SU-DHL-6 (cell line): ENCODE data around the gene TFRC.

Experiments
- H2AFZ ChIP-seq: fragments of 200-600 bp; sonication (generic); 2 replicates; pipeline ENCODE4 v1.6.1; 2014; ENCODE audit warnings: low read depth, mild to moderate bottlenecking, moderate library complexity, mixed read lengths, antibody characterized with exemption, low read length; ENCODE audit not compliant: severe bottlenecking
- H3F3A ChIP-seq: fragments of 200-600 bp; shearing (Covaris generic); 2 replicates; pipeline ENCODE4 v1.6.0; 2016; ENCODE audit warnings: antibody characterized with exemption, mild to moderate bottlenecking; ENCODE audit not compliant: insufficient read depth
- H3K27ac ChIP-seq: fragments of 200-600 bp; sonication (generic); 2 replicates; pipeline ENCODE4 v1.5.1; 2016; ENCODE audit warnings: low read depth, mild to moderate bottlenecking, low read length, moderate library complexity, mixed read lengths
- H3K27me3 ChIP-seq: fragments of 200-600 bp; sonication (generic), shearing (Covaris generic); 2 replicates; pipeline ENCODE4 v1.6.0; 2014; ENCODE audit warnings: mild to moderate bottlenecking, low read length
- H3K36me3 ChIP-seq: fragments of 200-600 bp; sonication (generic); 2 replicates; pipeline ENCODE4 v1.6.1; 2014; ENCODE audit warnings: mild to moderate bottlenecking, low read length, mixed read lengths
- H3K4me2 ChIP-seq: fragments of 300-600, 200-600 bp; shearing (Covaris generic), sonication (generic); 2 replicates; pipeline ENCODE4 v1.6.0; 2014; ENCODE audit warnings: low read length, low read depth, mild to moderate bottlenecking; ENCODE audit not compliant: poor library complexity, severe bottlenecking
- H3K4me3 ChIP-seq: fragments of 200-600 bp; sonication (generic); 2 replicates; pipeline ENCODE4 v1.5.1; 2014; ENCODE audit warnings: antibody characterized with exemption, low read length, mild to moderate bottlenecking, mixed read lengths; ENCODE audit not compliant: insufficient read depth, poor library complexity, severe bottlenecking
- H3K79me2 ChIP-seq: fragments of 200-600 bp; sonication (generic); 2 replicates; pipeline ENCODE4 v1.6.1; 2014; ENCODE audit warnings: mild to moderate bottlenecking, low read length, moderate library complexity; ENCODE audit not compliant: insufficient read depth
- H3K9ac ChIP-seq: fragments of 200-600 bp; sonication (generic); 2 replicates; pipeline ENCODE4 v1.7.0; 2014; ENCODE audit warnings: mild to moderate bottlenecking, low read length
- H3K9me2 ChIP-seq: fragments of 200-600 bp; sonication (generic); replicated peaks from 2 replicates; pipeline ENCODE4 v1.6.1; 2014; ENCODE audit warnings: low read length; ENCODE audit not compliant: insufficient read depth
- H3K9me3 ChIP-seq: fragments of 200-600 bp; sonication (generic); 2 replicates; pipeline ENCODE4 v1.6.1; 2014; ENCODE audit warnings: low read length, mixed read lengths; ENCODE audit not compliant: insufficient read depth
- H4K20me1 ChIP-seq: fragments of 200-600 bp; sonication (generic); 2 replicates; pipeline ENCODE4 v1.6.1; 2014; ENCODE audit warnings: low read depth, mild to moderate bottlenecking, antibody characterized with exemption, low read length, moderate library complexity, mixed read lengths
- EZH2phosphoT487 ChIP-seq: fragments of 200-600 bp; sonication (generic), shearing (Covaris generic); conservative IDR thresholded peaks from 2 replicates; pipeline ENCODE4 v1.6.1; 2018; ENCODE audit warnings: mild to moderate bottlenecking, antibody characterized with exemption, low read length, moderate library complexity, mixed read lengths
- TF ChIP-seq, protein P1 (sequence below): fragments of 200-600 bp; sonication (generic); IDR thresholded peaks from one replicate; pipeline ENCODE4 v1.5.1; 2017; ENCODE audit warnings: antibody characterized with exemption, mild to moderate bottlenecking, low read length, moderate library complexity; ENCODE audit not compliant: insufficient read depth, poor library complexity, severe bottlenecking

The TFRC gene

GRCh38 chr3:196012941-196013476, 68.9 kb downstream of the TFRC start:
- H3K79me2 ChIP-seq = no peaks in the 10 kb centered on the region
- no peaks in the 10 kb centered on the region for H3K9me2 ChIP-seq
- H2AFZ ChIP-seq = no peak overlapping the region
- no peaks in the 10 kb centered on the region for H4K20me1 ChIP-seq
- no peak overlapping the region for H3K9ac ChIP-seq
- no peaks in the 10 kb centered on the region for H3K36me3 ChIP-seq
- TF ChIP-seq, protein P1, sequence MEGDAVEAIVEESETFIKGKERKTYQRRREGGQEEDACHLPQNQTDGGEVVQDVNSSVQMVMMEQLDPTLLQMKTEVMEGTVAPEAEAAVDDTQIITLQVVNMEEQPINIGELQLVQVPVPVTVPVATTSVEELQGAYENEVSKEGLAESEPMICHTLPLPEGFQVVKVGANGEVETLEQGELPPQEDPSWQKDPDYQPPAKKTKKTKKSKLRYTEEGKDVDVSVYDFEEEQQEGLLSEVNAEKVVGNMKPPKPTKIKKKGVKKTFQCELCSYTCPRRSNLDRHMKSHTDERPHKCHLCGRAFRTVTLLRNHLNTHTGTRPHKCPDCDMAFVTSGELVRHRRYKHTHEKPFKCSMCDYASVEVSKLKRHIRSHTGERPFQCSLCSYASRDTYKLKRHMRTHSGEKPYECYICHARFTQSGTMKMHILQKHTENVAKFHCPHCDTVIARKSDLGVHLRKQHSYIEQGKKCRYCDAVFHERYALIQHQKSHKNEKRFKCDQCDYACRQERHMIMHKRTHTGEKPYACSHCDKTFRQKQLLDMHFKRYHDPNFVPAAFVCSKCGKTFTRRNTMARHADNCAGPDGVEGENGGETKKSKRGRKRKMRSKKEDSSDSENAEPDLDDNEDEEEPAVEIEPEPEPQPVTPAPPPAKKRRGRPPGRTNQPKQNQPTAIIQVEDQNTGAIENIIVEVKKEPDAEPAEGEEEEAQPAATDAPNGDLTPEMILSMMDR = no peak
- TF ChIP-seq EZH2phosphoT487 = no peak
- no peak overlapping the region for H3K27ac ChIP-seq
- no peak overlapping the region for H3K4me3 ChIP-seq
- H3K9me3 ChIP-seq = no peaks in the 10 kb centered on the region
- no peak overlapping the region for H3K4me2 ChIP-seq
- no peaks in the 10 kb centered on the region for H3K27me3 ChIP-seq
- no peaks in the 10 kb centered on the region for H3F3A ChIP-seq

DNA sequence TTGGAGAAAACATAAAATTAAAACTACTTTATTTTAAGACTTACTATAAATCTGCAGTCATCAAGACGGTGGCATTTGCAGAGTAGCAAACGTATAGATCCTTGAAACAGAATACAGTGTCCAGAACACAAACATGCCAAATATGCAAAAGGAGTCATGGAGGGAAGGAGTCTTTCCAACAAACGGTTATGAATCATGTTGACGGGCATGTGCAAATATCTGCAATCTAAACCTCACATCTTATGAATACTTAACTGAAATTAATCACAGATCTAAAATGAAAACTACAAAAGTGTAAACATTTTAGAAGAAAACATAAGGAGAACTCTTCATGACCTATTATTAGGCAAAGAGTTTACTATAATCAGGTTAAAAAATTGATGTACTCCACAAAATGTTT, 69.4 kb downstream of the TFRC start:
- Histone ChIP-seq H3K4me3 (no peak overlapping the region), H3K36me3 (no peaks in the 10 kb centered on the region), H2AFZ (no peak overlapping the region), H3K27me3 (no peaks in the 10 kb centered on the region), H3K4me2 (no peak overlapping the region), H3K27ac (no peak overlapping the region), H3K9me2 (no peaks in the 10 kb centered on the region), H3K79me2 (no peaks in the 10 kb centered on the region), H3K9me3 (no peaks in the 10 kb centered on the region), H3F3A (no peaks in the 10 kb centered on the region), H3K9ac (no peak overlapping the region), H4K20me1 (no peaks in the 10 kb centered on the region)
- TF ChIP-seq, protein P1 = no peak
- no peak for TF ChIP-seq EZH2phosphoT487

GRCh38 chr3:196009456-196009855, 72.4 kb downstream of the TFRC start:
- no peak overlapping the region for H3K9ac ChIP-seq
- no peaks in the 10 kb centered on the region for H4K20me1 ChIP-seq
- no peak overlapping the region for H3K4me2 ChIP-seq
- H3K9me3 ChIP-seq = no peaks in the 10 kb centered on the region
- H3K36me3 ChIP-seq = no peaks in the 10 kb centered on the region
- H3F3A ChIP-seq = no peaks in the 10 kb centered on the region
- no peaks in the 10 kb centered on the region for H3K27me3 ChIP-seq
- H3K79me2 ChIP-seq = no peaks in the 10 kb centered on the region
- no peaks in the 10 kb centered on the region for H3K9me2 ChIP-seq
- H2AFZ ChIP-seq = no peak overlapping the region
- H3K4me3 ChIP-seq = no peak overlapping the region
- TF ChIP-seq, protein P1 = no peak
- TF ChIP-seq EZH2phosphoT487 = no peak
- H3K27ac ChIP-seq = no peak overlapping the region
